H1 (cell line): ENCODE results near the gene ZNF530. TPM values are rescaled to one million over a fixed set of nuclear protein-coding genes. Genes with fewer than 3 reads are reported as not detected.
A peak's percentile ranks its signal among the peaks of the same experiment; 100 is the strongest.

Experiments
- ASH2L ChIP-seq: fragments of 200-600, 300-600 bp; sonication (generic); IDR thresholded peaks from one replicate; pipeline ENCODE4 v1.7.1; 2017; ENCODE audit warnings: low read length
- BRCA1 ChIP-seq: IDR thresholded peaks from 2 replicates; pipeline ENCODE4 v1.6.1; 2012; ENCODE audit warnings: low read depth, low read length, improper control_type of control experiment
- CEBPB ChIP-seq: IDR thresholded peaks from 2 replicates; pipeline ENCODE4 v1.6.1; 2012; ENCODE audit warnings: low read depth, low read length
- CHD1 ChIP-seq: IDR thresholded peaks from 2 replicates; pipeline ENCODE4 v1.6.1; 2012; ENCODE audit warnings: low read depth, low read length, improper control_type of control experiment
- EP300 ChIP-seq, 2 experiments: IDR thresholded peaks; 1 replicate in 1 of 2; 2 replicates in 1 of 2; pipeline ENCODE4 v1.6.1; 2011 to 2012; ENCODE audit warnings: low read depth in 2 of 2, low read length in 2 of 2, mild to moderate bottlenecking in 2 of 2, borderline replicate concordance in 1 of 2, inconsistent platforms in 1 of 2, moderate library complexity in 1 of 2
- EZH2 ChIP-seq: fragments of 200-600 bp; sonication (generic); IDR thresholded peaks from 2 replicates; pipeline ENCODE4 v1.7.1; 2012; ENCODE audit warnings: low read depth, mild to moderate bottlenecking, moderate library complexity, low read length, inconsistent platforms; ENCODE audit not compliant: severe bottlenecking
- FOSL1 ChIP-seq: IDR thresholded peaks from 2 replicates; pipeline ENCODE4 v1.6.1; 2011; ENCODE audit warnings: mild to moderate bottlenecking, low read depth, low read length, moderate library complexity; ENCODE audit not compliant: insufficient read depth
- HDAC2 ChIP-seq, 2 experiments: fragments of 300-600 bp in 1 of 2; sonication (generic) in 1 of 2; IDR thresholded peaks; 2 replicates each; pipeline ENCODE4 v1.6.1; 2011 to 2012; ENCODE audit warnings: low read depth in 2 of 2, low read length in 2 of 2, mild to moderate bottlenecking in 2 of 2, moderate library complexity in 2 of 2, borderline replicate concordance in 1 of 2, inconsistent platforms in 1 of 2
- JUN ChIP-seq: IDR thresholded peaks from 2 replicates; pipeline ENCODE4 v1.6.1; 2011; ENCODE audit warnings: low read depth, mild to moderate bottlenecking, improper control_type of control experiment, low read length
- JUND ChIP-seq: IDR thresholded peaks from 2 replicates; pipeline ENCODE4 v1.6.1; 2011; ENCODE audit warnings: mild to moderate bottlenecking, improper control_type of control experiment, low read length
- KDM1A ChIP-seq: fragments of 200-600, 300-600 bp; sonication (generic); IDR thresholded peaks from 2 replicates; pipeline ENCODE4 v1.7.1; 2016; ENCODE audit warnings: mild to moderate bottlenecking, low read length, borderline replicate concordance
- KDM5A ChIP-seq: fragments of 200-600 bp; IDR thresholded peaks from 2 replicates; pipeline ENCODE4 v1.7.1; 2012; ENCODE audit warnings: mild to moderate bottlenecking, low read length, inconsistent platforms, mixed read lengths
- MAFK ChIP-seq: IDR thresholded peaks from 2 replicates; pipeline ENCODE4 v1.6.1; 2012; ENCODE audit warnings: low read depth, mild to moderate bottlenecking, improper control_type of control experiment, low read length
- PHF8 ChIP-seq: fragments of 200-600 bp; sonication (generic); conservative IDR thresholded peaks from 2 replicates; pipeline ENCODE4 v1.7.1; 2012; ENCODE audit warnings: low read depth, mild to moderate bottlenecking, inconsistent platforms, low read length, moderate library complexity
- POLR2A ChIP-seq, 2 experiments: IDR thresholded peaks; 1 replicate in 1 of 2; 2 replicates in 1 of 2; pipeline ENCODE4 v1.6.1; 2011; ENCODE audit warnings: low read depth in 2 of 2, low read length in 2 of 2, mild to moderate bottlenecking in 2 of 2; ENCODE audit errors: control extremely low read depth in 1 of 2
- RNF2 ChIP-seq: fragments of 200-900, 300-1000 bp; sonication (generic); IDR thresholded peaks from 2 replicates; pipeline ENCODE4 v1.7.1; 2016; ENCODE audit warnings: borderline replicate concordance, low read depth, mild to moderate bottlenecking, antibody characterized with exemption, low read length; ENCODE audit not compliant: poor library complexity, severe bottlenecking; ENCODE audit errors: missing control alignments
- SP1 ChIP-seq: IDR thresholded peaks from 2 replicates; pipeline ENCODE4 v1.6.1; 2011; ENCODE audit warnings: low read depth, low read length
- SP2 ChIP-seq: IDR thresholded peaks from 2 replicates; pipeline ENCODE4 v1.6.1; 2012; ENCODE audit warnings: mild to moderate bottlenecking, low read length, inconsistent platforms
- SRF ChIP-seq: IDR thresholded peaks from 2 replicates; pipeline ENCODE4 v1.6.1; 2011; ENCODE audit warnings: mild to moderate bottlenecking, low read depth, low read length, moderate library complexity
- SUZ12 ChIP-seq: fragments of 200-600 bp; sonication (generic); IDR thresholded peaks from 2 replicates; pipeline ENCODE4 v1.6.1; 2012; ENCODE audit warnings: mild to moderate bottlenecking, inconsistent platforms, low read length, moderate library complexity, mixed read lengths
- TEAD4 ChIP-seq: IDR thresholded peaks from 2 replicates; pipeline ENCODE4 v1.6.1; 2012; ENCODE audit warnings: low read depth, low read length, inconsistent platforms, mixed read lengths
- polyA plus RNA-seq, 7 experiments: library from polyadenylated mRNA; depleted of rRNA in 3 of 7; stranded (reverse) in 5 of 7; unstranded in 2 of 7; fragments of >200 nt in 5 of 7; fragments of 200-250 nt in 2 of 7; gene quantifications; 1 replicate in 5 of 7; 2 replicates in 1 of 7; 4 replicates in 1 of 7; pipeline versions ENCODE4 v1.2.1 to v1.2.3, GENCODE V29; 2011 to 2013; ENCODE audit warnings: missing spikeins in 2 of 7, mixed read lengths in 2 of 7
- total RNA-seq: library from RNA; stranded (reverse); fragmentation: NEBNext Ultra II Directional; extraction: Animal tissue kit (Norgen Biotek cat#: 25700); gene quantifications from 2 replicates; pipeline ENCODE4 v1.2.1, GENCODE V29; 2021
- TF ChIP-seq, protein P1 (sequence below), 3 experiments: IDR thresholded peaks; 1 replicate in 2 of 3; 2 replicates in 1 of 3; pipeline versions ENCODE4 v1.5.1 to v1.6.1; 2011; ENCODE audit warnings: low read length in 3 of 3, mild to moderate bottlenecking in 3 of 3, inconsistent platforms in 2 of 3, low read depth in 1 of 3, moderate library complexity in 1 of 3; ENCODE audit not compliant: insufficient read depth in 1 of 3; ENCODE audit errors: control extremely low read depth in 1 of 3

ZNF530 gene
- total and polyA plus RNA-seq, 2 of the 8 experiments (the other 6 are each of a cell fraction or from before 2014, with no cell fraction given) = 4.2 to 9.3 TPM

DNA sequence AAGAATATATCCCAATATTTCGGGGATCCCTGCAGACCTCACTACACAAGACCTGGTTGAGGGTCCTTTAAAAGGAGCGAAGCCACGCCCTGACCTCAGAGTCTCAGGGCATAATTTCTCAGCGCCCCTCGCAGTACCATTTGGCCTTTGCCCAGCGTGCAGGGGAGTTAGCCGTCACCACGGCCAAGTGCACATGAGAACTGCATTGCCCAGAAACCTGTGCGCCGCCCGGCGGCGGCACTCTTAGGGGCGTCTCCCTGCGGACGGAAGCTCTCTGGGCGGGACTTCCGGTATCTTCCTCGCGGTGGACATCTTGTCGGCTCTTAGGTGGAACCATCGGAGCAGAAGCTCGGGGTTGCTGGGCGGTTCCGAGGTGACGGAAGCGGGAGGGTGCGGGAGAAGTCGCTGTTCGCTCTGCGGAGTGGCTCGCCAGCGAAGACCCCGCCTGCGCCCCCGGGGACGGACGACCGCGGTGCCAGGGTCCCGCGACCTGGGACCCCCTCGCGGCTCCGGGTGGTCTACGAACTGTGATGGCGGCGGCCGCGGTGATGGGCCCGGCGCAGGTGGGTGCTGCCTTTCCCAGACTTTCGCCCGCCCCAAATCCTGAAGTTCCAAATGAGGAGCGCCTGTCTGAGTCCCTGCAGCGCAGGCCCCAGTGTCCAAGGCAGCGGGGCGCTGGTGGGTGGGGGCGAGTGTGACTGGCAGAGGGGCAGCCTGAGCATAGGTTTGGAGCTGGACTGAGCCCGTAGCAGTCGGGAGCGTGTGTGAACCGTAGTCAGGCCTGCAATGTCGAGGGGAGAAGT is 14.5 kb downstream of the ZNF530 start, which contains the start of gene ZNF134 (continued):
- TF ChIP-seq EZH2 (no peak), JUND (no peak), JUN (no peak), TEAD4 (no peak), CEBPB (no peak), SUZ12 (no peak), SRF (no peak), KDM5A (no peak), EP300 (IDR thresholded peaks at IDR 0.05; ENCODE audit: borderline replicate concordance in 1 of 2, low read depth in 2 of 2, low read length in 2 of 2) (no peak), CHD1 (no peak), RNF2 (no peak), BRCA1 (no peak), PHF8 (peak; percentile 93), FOSL1 (no peak), KDM1A (no peak), SP2 (peak; percentile 22; the same call in 1 of the 2 replicates), ASH2L (peak; percentile 80), SP1 (peak; percentile 76; the same call in 1 of the 2 replicates), MAFK (no peak), POLR2A (IDR thresholded peaks at IDR 0.05; ENCODE audit: control extremely low read depth in 1 of 2, low read depth in 2 of 2, low read length in 2 of 2) (peak; percentile 67 to 88), HDAC2 (IDR thresholded peaks at IDR 0.05; ENCODE audit: borderline replicate concordance in 1 of 2, low read depth in 2 of 2, low read length in 2 of 2) (no peak)
- TF ChIP-seq, protein P1, sequence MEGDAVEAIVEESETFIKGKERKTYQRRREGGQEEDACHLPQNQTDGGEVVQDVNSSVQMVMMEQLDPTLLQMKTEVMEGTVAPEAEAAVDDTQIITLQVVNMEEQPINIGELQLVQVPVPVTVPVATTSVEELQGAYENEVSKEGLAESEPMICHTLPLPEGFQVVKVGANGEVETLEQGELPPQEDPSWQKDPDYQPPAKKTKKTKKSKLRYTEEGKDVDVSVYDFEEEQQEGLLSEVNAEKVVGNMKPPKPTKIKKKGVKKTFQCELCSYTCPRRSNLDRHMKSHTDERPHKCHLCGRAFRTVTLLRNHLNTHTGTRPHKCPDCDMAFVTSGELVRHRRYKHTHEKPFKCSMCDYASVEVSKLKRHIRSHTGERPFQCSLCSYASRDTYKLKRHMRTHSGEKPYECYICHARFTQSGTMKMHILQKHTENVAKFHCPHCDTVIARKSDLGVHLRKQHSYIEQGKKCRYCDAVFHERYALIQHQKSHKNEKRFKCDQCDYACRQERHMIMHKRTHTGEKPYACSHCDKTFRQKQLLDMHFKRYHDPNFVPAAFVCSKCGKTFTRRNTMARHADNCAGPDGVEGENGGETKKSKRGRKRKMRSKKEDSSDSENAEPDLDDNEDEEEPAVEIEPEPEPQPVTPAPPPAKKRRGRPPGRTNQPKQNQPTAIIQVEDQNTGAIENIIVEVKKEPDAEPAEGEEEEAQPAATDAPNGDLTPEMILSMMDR (IDR thresholded peaks at IDR 0.05; ENCODE audit: control extremely low read depth in 1 of 3, insufficient read depth in 1 of 3, low read depth in 1 of 3, low read length in 3 of 3) = no peak
